HCT116 (cell line): ENCODE measurements around the gene PCDH18.

Experiments
- CTCF ChIP-seq, 3 experiments: fragments of 200-600 bp in 1 of 3; sonication (generic) in 1 of 3; IDR thresholded peaks in 2 of 3; conservative IDR thresholded peaks in 1 of 3; 2 replicates each; pipeline ENCODE4 v1.5.1; 2012 to 2017; ENCODE audit warnings: low read depth in 2 of 3, low read length in 2 of 3, antibody characterized with exemption in 1 of 3, borderline replicate concordance in 1 of 3, control low read depth in 1 of 3, mild to moderate bottlenecking in 1 of 3, mixed read lengths in 1 of 3, mixed run types in 1 of 3, moderate library complexity in 1 of 3; ENCODE audit not compliant: insufficient read depth in 1 of 3
- FOSL1 ChIP-seq: IDR thresholded peaks from 2 replicates; pipeline ENCODE4 v1.6.1; 2012; ENCODE audit warnings: low read depth
- MAX ChIP-seq: IDR thresholded peaks from 2 replicates; pipeline ENCODE4 v1.6.1; 2012
- POLR2AphosphoS5 ChIP-seq: IDR thresholded peaks from 2 replicates; pipeline ENCODE4 v1.6.1; 2011; ENCODE audit warnings: mild to moderate bottlenecking, low read depth, low read length, moderate library complexity
- REST ChIP-seq: IDR thresholded peaks from 2 replicates; pipeline ENCODE4 v1.6.1; 2012; ENCODE audit warnings: low read depth
- SIN3A ChIP-seq: IDR thresholded peaks from 2 replicates; pipeline ENCODE4 v1.6.1; 2012; ENCODE audit warnings: low read depth
- ZNF274 ChIP-seq: fragments of 200-500 bp; sonication (Bioruptor generic); IDR thresholded peaks from 2 replicates; pipeline ENCODE4 v1.6.1; 2014; ENCODE audit warnings: mild to moderate bottlenecking, low read depth, low read length, inconsistent platforms

DNA sequence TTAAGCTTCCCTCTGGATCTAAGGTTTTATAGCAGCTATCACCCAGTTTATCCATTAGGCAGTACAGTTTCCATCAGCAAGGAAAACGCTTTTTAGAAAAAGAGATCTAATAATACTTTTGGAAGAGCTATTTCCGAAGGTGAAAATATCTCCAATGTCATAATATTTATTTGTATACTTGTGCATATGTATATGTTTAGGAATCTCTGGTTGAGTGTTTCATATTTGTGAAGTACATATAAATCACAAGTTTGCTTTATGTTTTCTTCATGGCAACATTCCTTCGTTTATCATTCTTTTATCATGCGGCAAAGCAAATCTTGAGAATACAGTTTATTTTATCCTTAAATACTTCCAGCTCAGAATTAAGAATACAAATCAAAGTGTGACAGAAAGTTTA lies 6.2 kb upstream of the PCDH18 start:
- TF ChIP-seq ZNF274 = no peak
- no peak for TF ChIP-seq CTCF (IDR thresholded peaks at IDR 0.05 in 2 of 3, conservative IDR thresholded peaks at IDR 0.05 in 1 of 3; ENCODE audit: borderline replicate concordance in 1 of 3, insufficient read depth in 1 of 3, low read depth in 2 of 3, low read length in 2 of 3)
- no peak for TF ChIP-seq MAX
- no peak for TF ChIP-seq FOSL1
- TF ChIP-seq POLR2AphosphoS5 = no peak
- TF ChIP-seq REST = no peak
- no peak for TF ChIP-seq SIN3A
